Ammon's horn (tissue), 1 donor: ENCODE results near the gene LGR6.

ENCODE experiments used
- DNase-seq: peaks from one replicate; pipeline ENCODE4 v3.0.0-alpha.2; 2016; ENCODE audit warnings: low spot score

Gene LGR6

DNA sequence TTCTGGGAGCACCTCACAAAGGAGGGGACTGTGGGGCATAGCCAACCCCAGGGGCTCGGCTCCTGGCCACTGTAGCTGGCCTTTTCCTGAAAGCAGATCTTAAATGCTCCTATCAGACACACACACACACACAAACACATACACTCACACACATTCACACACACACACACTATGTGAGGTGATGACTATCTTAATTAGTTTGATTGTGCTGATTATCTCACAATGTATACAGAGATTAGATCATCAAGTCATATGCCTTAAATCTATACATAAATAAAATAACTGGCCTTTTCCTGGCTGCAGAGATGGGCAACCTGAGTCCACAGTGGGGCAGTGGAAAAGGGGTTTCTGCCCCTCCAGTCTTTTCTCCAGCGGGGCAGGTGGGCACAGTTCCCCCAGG, 27.1 kb downstream of the LGR6 start:
- no peak for DNase-seq

DNA sequence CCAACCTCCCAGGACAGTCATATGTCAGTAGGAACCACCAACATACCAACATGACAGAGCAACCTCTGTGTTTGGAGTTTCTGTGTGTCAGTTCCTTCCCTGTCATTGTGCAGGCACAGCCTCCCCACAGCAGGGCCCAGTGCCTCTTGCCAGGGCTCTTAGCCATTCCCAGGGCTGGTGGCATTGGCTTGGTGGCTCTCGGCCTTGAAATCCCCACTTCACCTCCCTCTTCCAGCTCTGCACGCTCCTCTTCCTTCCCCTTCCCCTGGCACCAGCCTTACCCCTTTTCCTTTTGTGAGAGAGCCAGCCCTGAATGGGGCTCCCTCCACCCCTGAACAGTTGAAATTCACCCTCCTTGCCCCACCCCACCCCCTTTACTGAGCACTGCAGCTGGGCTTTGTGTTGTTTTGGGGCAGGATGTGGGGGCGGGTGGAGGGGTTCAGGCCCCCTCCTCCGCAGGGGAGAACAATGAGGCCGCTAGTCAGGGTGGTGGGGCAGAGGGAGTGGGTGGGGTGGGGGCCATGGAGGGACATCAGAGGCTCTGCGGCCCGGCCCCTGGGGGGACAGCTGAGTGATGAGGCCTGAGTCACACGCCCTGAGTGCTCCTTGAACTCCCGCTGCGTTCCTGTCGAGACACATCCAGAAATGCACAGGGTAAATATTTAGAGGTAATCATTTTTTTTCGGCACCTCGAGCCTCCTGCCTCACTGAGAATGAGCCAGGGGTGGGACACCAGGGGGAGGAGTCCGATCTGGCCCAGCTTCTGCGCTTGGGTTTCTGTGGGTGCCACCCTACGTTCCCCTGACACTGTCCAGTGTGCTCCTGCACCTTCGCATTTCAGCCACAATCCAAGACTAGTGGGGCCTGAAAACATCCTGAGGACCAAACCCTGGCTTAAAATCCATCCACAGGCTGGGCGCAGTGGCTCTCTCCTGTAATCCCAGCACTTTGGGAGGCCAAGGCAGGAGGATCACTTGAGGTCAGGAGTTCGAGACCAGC, 28.6 kb downstream of the LGR6 start:
- DNase-seq, result no peak

DNA sequence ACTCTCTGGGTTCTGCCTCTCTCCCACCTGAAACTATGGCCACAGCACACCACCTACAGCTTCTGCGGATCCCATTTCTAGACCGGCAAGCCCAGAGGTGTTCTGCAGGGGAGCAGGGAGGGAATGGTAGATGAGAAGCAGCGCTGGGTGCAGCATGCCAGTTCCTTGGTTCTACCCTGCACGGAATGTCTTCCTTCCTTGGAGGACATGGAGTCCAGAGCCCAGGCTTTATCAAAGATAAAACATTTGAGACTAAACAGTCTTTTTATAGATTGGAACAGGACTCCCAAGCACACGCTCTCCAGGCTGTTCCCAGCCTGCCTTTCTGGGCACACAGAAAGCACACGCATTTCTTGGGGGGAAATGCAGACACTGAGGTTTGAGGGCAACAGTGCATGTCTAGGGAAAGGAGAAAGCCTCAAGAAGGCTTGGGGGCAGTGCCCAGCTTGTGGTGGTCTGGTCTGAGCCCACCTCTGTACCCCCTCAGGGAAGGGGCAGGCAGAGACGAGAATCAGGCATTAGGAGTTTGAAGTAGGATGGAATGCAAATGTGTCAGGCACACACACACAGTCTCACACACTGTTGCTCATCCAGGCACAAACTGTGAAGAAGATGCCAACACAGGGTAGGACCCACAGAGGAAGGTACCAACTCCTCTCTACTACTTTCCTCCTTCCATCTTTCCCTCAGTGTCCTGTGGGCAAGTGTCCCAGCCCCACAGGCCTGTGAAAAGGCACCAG, 29.7 kb downstream of the LGR6 start:
- DNase-seq, result no peak

DNA sequence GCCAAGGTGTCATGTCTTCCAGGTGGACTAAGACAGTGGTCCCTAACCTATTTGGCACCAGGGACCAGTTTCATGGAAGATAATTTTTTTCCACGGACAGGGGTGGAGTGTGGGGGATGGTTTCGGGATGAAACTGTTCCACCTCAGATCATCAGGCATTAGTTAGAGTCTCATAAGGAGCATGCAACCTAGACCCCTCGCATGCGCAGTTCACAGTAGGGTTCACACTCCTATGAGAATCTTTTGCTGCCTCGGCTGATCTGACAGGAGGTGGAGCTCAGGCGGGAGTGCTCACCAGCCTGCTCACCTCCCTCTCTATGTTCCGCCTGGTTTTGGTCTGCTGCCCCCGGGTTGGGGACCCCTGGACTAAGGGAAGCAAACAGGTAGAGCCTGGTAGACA, 30.9 kb downstream of the LGR6 start:
- DNase-seq, result no peak

DNA sequence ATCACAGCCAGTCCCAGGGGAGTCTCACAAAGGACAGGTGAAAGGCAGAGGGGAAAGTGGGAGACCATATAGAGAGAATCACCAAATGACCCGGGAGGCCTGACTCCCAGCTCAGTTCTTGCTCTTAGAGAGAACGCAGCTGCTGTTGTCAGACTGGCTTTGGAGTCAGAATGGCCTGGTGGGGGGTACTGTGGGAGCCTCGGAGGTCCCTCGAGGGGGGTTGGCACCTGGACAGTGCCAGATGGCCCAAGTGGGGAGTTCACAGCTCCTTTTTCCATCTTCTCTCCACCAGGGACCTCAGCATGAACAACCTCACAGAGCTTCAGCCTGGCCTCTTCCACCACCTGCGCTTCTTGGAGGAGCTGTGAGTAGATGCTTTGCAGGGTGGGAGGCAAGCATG, 31.5 kb downstream of the LGR6 start:
- DNase-seq, result no peak

DNA sequence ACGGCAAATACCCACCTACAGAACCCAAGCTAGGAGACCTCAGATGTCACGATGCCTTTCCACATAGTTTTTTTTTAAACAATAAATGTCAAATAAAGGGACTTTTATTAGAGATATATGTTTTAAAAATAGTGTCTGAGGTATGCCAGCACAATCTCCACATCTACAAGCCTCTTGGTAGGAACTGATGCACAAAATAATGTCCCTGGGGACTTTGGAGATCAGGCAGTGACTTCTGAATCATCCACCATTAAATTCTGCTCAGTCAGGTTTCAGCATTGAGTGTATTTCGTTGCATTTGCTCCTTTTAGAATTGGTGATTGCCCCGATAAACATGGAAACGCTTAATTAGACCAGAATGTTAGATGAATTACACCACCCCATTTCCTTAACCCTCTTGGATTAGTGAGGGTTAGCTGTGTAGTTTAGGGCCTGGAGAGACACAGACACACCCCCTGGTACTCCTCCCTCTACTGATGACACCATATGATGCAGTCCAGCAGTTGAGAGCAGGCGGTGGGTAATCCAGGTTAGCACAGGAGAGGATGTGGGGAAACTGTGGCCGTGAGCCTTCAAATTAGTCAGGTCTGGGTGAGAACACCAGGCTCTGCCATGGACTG, 33.6 kb downstream of the LGR6 start:
- DNase-seq, result no peak

DNA sequence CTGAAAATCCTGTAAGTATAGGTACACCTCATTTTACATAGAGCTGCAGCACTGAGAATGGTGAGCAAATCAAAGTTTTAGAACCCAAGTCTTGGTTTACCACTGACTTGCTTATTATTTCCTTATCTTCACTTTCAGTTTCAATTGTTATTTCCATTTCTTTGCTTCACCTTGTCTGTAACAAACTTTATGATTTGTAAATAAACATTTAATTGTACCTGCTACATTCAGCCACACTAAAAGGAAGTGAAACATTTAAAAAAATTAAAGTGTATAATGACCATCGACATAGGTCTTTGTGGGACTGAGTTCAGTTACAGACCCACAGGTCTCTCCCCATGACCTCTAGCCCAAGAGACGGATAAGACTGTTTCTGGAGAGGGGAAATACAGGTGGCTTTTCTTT, 34.4 kb downstream of the LGR6 start:
- no peak for DNase-seq

DNA sequence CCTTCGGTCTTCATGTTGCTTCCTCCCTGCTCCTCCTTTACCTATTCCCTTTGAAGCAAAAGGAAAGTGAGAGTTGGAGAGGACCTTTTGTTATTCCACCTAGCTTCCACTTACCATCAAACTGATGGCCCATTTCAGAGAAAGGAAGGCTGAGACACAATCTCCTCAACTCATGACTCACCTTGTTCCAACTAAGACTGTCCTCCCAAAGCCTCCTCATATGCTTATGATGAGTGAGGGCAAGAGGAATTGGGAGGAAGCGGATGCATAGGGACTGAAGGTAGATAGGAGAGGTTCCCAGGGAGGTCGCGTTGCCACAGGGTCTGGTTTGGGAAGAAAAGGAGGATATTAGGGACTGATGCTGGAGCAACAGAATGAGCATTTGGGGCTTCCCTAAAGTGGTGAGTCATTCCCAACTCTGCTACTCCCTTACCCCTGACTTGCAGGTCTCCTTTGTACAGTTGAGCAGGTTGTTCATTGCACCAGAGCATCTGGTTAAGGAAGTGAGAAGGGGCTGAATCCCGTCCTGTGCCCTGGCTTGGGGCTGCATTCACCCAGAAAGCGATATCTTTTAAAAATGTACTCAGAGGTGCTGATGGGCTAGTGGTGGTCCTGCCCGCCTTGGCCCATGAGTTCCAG, 35.0 kb downstream of the LGR6 start:
- no peak for DNase-seq

DNA sequence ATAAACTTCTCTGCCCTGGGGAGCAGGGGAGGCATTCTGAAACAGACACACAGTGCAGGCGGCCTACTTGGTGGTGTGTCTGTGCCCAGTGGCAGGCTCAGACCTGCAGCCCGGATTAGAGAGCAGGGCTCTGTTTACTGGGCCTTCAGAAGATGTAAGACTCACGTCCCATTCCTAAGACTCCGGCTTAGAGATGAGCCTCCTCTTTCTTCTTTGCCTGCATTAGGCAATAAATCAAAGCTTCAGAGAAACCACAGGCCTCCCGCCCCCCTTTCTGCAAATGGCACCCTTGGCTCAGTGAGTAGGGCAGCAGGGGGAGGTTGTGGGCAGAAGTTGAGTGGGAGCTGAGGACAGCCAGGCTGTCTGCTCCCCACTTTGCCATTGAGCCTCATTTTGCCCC, 35.8 kb downstream of the LGR6 start:
- no peak for DNase-seq

DNA sequence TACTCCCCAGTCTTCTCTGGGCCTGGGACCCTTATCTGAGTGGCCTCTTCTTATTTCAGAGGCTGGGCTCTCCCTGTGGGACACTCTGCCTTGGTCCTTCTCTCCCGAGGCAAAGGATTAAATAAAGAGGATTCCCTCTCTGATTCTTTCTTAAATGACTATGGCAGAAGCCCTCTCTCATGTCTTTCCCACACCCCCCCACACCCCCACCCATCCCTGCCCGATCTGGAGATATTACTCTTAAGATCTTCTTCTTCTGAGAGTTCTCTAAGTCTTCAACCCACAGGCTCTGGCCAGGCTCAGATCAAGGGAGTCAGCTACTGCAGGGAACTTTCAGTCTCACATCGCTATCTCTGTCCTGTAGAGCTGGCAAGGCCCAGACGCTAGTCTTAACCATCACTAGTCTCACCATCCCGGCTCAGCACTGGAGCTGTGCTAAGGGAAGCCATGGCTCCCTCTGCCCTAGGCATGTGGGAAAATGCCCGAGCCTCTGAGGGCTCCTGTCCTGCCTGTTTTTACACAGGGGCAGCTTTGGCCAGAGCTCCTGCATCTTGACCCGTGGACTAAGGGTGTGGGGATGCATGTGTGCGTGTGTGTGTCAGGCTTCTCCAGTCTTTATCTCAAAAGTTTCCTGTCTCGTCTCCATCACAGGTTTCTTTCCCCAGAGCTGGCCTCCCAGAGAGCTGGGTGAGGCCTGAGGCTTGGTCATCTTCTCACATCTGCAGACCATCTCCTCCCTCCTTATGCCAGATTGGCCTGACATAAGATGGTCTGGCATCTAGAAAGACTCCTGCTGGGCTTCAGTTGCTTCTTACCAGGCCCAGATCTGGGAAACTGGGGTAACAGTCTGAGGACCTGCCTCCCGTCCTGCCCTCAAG, 36.7 kb downstream of the LGR6 start:
- no peak for DNase-seq

DNA sequence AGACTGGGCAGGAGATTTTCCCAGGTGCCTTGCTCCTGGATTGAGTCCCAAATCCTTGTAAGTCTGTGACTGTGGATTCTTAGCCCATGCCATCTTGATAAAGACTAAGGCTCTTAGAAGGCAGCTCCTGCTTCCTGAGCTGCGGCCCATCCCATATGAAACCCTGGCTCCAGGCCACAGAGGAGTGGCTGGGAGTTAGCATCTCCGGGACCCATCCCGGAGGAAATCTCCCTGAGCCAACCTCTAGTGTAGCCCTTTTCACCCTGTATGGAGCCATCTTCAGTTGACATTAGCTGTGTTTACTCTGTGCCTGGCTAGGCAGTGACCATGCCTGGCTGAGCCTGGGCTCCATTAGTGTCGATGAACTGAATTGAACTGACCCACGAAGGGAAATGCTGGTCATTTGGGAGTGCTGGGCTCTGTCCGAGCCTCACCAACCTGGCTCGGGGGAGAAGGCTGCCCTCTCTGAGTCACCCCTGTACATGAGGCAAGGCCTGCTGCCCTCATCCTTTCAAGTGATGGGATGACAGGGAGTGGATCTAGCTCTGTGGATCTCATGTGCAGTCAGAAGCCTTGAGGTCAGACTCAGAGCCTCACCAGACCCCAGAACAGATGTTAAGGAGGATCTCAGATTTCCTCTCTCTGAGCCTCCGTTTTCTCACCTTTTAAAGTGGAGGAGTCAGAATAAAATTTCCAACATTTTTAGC, 37.5 kb downstream of the LGR6 start:
- DNase-seq, result no peak

DNA sequence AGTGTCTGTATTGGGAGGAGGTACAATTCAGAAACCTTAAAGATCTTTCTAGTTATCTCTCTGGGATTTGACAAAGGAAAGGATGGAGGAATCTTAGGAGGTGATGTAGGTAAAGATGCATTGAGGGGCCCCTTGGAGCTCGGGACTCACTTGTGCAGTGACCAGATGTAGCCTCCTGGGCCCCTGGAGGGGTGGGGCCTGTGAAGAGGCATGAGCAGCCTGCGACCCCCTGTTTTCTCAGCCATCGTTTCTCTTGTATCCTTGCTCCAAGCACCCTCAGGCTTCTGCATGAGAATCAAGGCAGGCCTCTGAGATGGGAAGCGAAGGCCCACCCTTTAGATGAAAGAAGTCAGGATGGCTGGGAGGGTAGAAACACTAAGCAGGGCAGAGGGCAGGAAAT, 39.6 kb downstream of the LGR6 start:
- DNase-seq, result no peak

DNA sequence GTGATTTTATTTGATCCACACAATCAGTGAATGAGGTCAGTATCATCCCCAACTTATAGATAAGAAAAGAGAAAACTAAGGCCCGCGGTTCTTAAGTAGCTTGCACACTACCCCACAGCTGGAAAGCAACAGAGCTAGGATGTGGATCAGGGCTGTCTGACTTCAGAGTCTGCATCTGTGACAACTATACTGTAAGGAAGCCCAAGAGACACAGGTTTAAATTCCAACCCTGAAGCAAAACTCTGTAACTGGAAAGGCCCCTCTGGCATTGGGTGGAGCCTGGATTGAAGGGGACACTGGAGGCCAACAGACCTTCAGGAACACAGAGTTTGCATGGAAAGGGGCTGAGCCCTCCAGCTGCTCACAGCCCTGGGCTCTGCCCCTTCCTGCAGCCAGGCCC, 40.2 kb downstream of the LGR6 start:
- DNase-seq, result no peak

DNA sequence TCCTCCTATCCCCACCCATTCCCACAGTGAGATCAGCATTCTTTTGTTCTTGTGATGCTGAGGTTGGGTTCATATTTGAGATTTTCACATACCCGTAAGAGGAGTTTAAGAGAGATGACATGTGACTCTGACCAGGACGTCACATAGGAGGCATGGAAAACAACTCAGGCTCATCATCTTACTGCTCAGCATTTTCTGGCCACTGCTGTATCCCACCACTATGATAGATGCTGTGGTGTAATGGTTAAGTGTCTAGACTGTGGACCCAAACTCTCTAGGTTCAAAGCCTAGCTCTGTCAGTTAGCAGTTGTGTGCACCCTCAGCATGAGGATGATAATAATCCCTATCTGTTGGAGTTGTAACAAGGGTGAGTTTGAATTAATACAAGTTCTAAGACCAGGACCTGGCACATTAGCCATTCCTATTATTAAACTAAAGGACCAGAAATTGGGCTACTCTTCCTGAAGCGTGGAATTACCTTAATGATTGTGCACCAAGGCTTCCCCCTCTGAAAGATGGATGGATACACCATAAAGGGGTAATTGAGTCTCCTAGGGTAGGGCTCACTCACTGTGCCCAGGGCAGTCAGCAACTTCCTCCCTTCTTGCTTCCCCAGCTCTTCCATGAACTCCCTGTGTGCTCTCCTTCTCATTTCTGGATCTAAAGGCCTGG, 40.9 kb downstream of the LGR6 start:
- no peak for DNase-seq

DNA sequence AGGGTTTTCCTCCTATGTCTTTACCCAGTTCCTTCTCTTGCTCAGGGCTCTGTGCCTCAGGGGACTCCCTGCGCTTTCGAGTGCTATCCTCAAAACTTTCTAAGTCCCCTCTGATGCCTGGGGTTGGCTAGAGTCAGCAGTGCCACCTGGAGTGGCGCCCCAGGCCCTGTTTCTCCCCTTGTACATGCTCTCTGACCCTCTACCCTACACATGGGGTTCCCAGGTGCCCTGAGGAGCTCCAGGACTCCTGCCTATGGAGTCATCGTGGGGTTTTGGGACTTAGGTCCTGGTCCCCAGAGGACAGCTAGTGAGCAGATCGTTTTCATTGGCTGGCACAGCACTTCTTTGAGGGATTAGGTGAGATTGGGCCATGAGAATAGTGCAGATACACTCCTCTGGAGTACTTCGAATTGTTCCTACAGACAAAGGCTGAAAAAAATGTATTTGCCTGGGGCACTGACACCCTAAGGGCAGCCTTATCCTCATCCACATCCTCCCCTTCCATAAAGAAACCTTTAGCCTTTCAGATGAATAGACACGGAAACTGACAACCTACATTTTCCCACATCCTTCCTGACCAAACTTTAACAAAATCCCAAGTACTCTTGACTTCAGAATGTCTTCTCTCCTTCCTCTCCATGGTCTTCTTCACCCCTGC, 41.5 kb downstream of the LGR6 start:
- no peak for DNase-seq

DNA sequence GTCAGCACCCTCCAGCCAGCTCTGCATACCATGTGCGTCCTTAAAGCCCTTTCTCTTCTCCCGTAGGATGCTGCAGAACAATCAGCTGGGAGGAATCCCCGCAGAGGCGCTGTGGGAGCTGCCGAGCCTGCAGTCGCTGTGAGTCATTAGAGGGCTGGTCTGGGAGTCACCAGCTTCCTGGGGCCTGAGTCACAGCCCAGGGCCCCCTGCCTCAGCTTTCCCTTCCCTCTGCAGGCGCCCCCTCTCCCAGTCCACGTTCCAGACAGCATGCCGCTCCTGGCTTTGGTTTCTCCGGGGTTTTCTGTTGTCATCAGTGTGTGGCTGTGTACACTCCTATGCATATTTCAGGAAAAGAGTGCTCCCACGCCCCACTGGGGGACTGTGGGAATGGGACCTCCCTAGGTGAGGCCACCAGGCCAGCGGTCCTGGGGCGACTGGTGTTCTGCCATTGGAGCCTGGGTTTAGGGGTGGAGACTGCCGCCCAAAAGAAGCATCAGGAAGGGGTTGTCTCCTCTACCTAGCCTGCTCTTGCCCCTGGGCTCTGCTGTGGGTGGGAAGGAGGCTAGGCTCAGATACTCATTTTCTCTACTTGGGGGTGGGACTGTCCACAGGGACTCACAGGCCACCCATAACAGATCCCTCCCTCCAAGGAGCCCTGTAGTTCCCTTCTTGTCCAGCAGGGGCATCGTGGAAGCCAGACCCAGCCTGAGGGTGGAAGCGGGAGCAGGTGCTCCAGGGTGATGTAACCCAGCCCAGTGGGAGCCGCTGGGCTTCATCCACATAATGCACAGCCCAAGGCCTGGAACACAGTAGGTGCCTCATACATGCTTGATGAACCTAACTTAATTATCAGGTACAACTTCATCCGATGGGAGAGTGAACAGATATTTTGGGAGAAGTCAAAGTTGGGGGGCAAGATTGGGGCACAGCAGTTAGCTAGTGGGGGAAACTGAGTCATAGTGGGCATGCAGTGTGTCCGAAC, 42.5 kb downstream of the LGR6 start:
- DNase-seq, result no peak

DNA sequence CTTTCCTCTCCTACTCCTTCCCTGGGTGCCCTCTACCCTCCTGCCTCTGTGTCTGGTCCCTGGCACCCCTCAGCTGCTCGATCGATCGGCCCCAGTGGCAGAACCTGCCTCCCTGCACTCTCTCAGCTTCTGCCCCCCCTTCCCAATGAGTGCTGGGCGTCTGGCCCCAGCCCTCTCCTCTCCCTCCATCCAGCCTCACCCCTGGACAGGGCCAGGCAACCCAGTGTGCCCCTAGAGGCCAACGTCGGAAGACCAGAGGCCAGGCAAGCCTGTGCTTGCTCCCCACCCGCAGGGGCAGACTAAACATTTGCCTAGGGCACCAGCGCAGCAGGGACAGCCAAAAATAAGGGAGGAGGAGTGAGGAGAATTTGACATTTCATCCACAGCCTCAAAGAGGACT, 43.5 kb downstream of the LGR6 start:
- DNase-seq, result no peak

DNA sequence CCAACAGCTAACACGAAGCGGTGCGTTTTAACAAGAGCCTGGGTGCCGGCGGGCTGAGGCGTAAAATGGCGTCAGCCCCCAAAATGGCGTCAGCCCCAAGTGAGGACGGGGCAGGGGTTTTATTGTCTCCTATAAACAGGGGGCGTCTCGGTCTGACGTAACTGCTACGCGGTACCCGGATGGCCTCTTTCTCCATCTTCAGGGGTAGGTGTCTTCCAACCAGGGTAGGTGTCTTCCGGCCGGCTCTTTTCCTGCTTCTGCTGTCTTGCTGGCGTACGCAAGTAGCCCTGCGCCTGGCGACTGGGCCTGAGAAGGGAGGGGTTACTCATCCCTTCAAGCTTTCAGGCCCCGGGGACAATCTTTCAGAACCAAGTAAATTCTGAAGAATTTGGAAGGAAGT, 45.3 kb downstream of the LGR6 start:
- no peak for DNase-seq
